ENCODE results near the gene SNRK.

DNA sequence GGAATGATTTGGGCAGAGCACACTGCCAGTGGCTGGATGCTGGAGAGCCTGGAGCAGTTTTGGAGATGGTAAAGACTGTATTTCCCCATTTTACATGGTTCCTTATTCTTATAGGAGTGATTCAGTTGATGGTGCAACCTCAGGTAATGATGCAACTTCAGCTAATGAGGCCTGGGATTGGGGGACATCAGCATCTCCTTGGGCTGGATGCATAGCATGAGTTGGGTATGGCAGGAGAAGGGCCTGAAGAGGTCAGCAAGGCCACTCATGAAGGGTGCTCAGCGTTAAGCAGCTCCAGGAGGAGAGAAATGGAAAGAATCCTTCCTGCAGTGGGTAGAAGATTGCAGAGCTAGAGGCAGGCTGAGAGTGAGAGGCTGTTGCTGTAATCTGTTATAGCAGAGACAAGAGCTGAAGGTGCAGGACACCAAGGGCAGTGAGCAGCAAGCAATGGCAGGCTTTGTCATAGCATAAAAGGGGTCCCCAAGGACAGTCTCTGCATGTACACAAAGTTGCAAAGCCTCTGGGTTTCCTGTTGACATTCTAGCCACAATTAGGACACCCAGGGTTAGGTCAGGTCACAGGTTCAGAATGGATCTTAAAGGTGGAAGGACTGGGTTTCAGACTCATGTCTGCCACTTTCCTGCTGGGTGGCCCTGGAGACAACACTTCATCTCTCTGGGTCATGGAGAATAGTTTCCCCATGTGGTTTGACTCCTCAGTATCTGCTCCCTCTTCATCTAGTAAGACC lies 29.5 kb upstream of the SNRK start:
- TF ChIP-seq, protein P1, sequence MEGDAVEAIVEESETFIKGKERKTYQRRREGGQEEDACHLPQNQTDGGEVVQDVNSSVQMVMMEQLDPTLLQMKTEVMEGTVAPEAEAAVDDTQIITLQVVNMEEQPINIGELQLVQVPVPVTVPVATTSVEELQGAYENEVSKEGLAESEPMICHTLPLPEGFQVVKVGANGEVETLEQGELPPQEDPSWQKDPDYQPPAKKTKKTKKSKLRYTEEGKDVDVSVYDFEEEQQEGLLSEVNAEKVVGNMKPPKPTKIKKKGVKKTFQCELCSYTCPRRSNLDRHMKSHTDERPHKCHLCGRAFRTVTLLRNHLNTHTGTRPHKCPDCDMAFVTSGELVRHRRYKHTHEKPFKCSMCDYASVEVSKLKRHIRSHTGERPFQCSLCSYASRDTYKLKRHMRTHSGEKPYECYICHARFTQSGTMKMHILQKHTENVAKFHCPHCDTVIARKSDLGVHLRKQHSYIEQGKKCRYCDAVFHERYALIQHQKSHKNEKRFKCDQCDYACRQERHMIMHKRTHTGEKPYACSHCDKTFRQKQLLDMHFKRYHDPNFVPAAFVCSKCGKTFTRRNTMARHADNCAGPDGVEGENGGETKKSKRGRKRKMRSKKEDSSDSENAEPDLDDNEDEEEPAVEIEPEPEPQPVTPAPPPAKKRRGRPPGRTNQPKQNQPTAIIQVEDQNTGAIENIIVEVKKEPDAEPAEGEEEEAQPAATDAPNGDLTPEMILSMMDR (IDR thresholded peaks at IDR 0.05; ENCODE audit: poor library complexity), result no peak
- TF ChIP-seq EZH2 (IDR thresholded peaks at IDR 0.05; ENCODE audit: borderline replicate concordance) (no peak), EZH2phosphoT487 (IDR thresholded peaks at IDR 0.05; ENCODE audit: low read depth, severe bottlenecking, unreplicated experiment) (no peak)
